PC-9 (cell line): Measurements from ENCODE around the gene IRAK4. TPM values are rescaled to one million over a fixed set of nuclear protein-coding genes. Genes with fewer than 3 reads are reported as not detected.

ENCODE experiments used
- BruUV-seq: library from RNA; stranded (reverse); fragments of 400-500 nt; replicated peaks from 2 replicates; lab custom pipeline; 2021; lab: Mats Ljungman, UMichigan
- CTCF ChIA-PET: fragments of 300-600 bp; sonication (Branson Sonifier 250); formaldehyde crosslinking; loops from one replicate; lab custom pipeline; 2022; ENCODE audit warnings: antibody characterized with exemption; lab: Charles Lee
- POLR2A ChIA-PET: fragments of 300-600 bp; sonication (Branson Sonifier 250); formaldehyde crosslinking; loops from one replicate; lab custom pipeline; 2022; ENCODE audit warnings: antibody characterized with exemption; ENCODE audit not compliant: unreplicated experiment; lab: Charles Lee
- DNase-seq, 2 experiments: peaks; one replicate each; pipeline versions ENCODE4 v3.0.0 to v3.0.0-alpha.2; 2015 to 2022; ENCODE audit warnings: mixed read lengths in 1 of 2
- H2AFZ ChIP-seq: fragments of 200-600 bp; sonication (generic); 2 replicates; pipeline ENCODE4 v1.8.1; 2017; ENCODE audit warnings: antibody characterized with exemption
- H3F3A ChIP-seq: fragments of 200-600 bp; sonication (generic); 2 replicates; pipeline ENCODE4 v1.8.1; 2017; ENCODE audit warnings: antibody characterized with exemption, mild to moderate bottlenecking, low read depth; ENCODE audit not compliant: insufficient read depth
- H3K27ac ChIP-seq: fragments of 200-600 bp; sonication (generic); 2 replicates; pipeline ENCODE4 v1.6.1; 2016; ENCODE audit warnings: mixed run types
- H3K27me3 ChIP-seq: fragments of 200-600 bp; sonication (generic); 2 replicates; pipeline ENCODE4 v1.6.1; 2016; ENCODE audit warnings: low read depth, mixed run types; ENCODE audit not compliant: insufficient read depth
- H3K36me3 ChIP-seq: fragments of 200-600 bp; sonication (generic); 2 replicates; pipeline ENCODE4 v1.6.1; 2016; ENCODE audit warnings: low read depth, mixed run types
- H3K4me1 ChIP-seq: fragments of 200-600 bp; sonication (generic); replicated peaks from 2 replicates; pipeline ENCODE4 v1.6.1; 2016; ENCODE audit warnings: mixed run types; ENCODE audit not compliant: insufficient read depth
- H3K4me2 ChIP-seq: fragments of 200-600 bp; sonication (generic); 2 replicates; pipeline ENCODE4 v1.6.1; 2017; ENCODE audit warnings: mixed run types
- H3K4me3 ChIP-seq: fragments of 200-600 bp; sonication (generic); 2 replicates; pipeline ENCODE4 v1.6.1; 2016; ENCODE audit warnings: mixed run types
- H3K79me2 ChIP-seq: fragments of 200-600 bp; sonication (generic); 2 replicates; pipeline ENCODE4 v1.6.1; 2017; ENCODE audit warnings: low read depth, mixed run types
- H3K9me2 ChIP-seq: fragments of 200-600 bp; sonication (generic); 2 replicates; pipeline ENCODE4 v1.8.1; 2017; ENCODE audit warnings: mild to moderate bottlenecking; ENCODE audit not compliant: insufficient read depth
- H3K9me3 ChIP-seq: fragments of 200-600 bp; sonication (generic); 2 replicates; pipeline ENCODE4 v1.8.1; 2016; ENCODE audit warnings: low read depth; ENCODE audit not compliant: insufficient read depth
- H4K20me1 ChIP-seq: fragments of 200-600 bp; sonication (generic); 2 replicates; pipeline ENCODE4 v1.8.1; 2017; ENCODE audit not compliant: insufficient read depth
- EZH2 ChIP-seq: fragments of 200-600 bp; sonication (generic); IDR thresholded peaks from 2 replicates; pipeline ENCODE4 v1.8.0; 2017; ENCODE audit warnings: antibody characterized with exemption, low read depth
- intact Hi-C: fragments of 100-400 bp; cut with micrococcal nuclease; formaldehyde crosslinking; loops from one replicate; pipeline ENCODE4 v1.10.0; 2022; ENCODE audit not compliant: unreplicated experiment
- total RNA-seq: library from RNA; stranded (reverse); gene quantifications from 2 replicates; pipeline ENCODE4 v1.2.3, GENCODE V29; 2021
- TF ChIP-seq, protein P1 (sequence below): fragments of 200-600 bp; sonication (generic); conservative IDR thresholded peaks from 2 replicates; pipeline ENCODE4 v1.6.1; 2017; ENCODE audit warnings: mixed run types, antibody characterized with exemption, mild to moderate bottlenecking, moderate library complexity

IRAK4 gene
- total RNA-seq, 1 experiment from 2014 or later: 10.1 TPM

DNA sequence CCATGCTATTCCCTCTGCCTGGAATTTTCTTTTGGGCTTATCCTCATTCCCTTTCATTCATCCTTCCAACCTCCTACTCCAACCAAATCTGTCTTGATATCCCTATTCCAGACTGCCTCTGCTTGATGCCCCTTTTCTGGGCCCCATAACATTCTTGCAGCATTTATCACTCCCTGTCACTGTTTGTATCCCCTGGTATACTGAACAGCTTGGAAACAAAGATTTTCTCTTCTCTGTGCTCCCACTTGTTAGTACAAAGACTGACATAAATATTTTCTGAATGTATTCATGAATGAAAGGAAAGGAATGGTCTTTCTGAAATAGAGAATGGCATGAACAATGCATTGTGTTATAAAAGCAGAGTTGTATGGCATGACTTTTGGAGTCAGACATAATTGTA lies 7.5 kb downstream of the IRAK4 start:
- Histone ChIP-seq H3K4me1 (peaks cover 13% of the 10 kb centered on the region), H3K27ac (no peak overlapping the region), H2AFZ (no peak overlapping the region), H4K20me1 (no peaks in the 10 kb centered on the region), H3F3A (no peaks in the 10 kb centered on the region), H3K27me3 (no peaks in the 10 kb centered on the region), H3K4me2 (no peak overlapping the region), H3K36me3 (no peaks in the 10 kb centered on the region), H3K9me3 (no peaks in the 10 kb centered on the region), H3K79me2 (no peaks in the 10 kb centered on the region), H3K4me3 (no peak overlapping the region), H3K9me2 (no peaks in the 10 kb centered on the region)
- CTCF ChIA-PET: no interaction called here
- no TSS peak for BruUV-seq
- no peak for DNase-seq
- POLR2A ChIA-PET: no interaction called here
- no peak for TF ChIP-seq EZH2
- TF ChIP-seq, protein P1, sequence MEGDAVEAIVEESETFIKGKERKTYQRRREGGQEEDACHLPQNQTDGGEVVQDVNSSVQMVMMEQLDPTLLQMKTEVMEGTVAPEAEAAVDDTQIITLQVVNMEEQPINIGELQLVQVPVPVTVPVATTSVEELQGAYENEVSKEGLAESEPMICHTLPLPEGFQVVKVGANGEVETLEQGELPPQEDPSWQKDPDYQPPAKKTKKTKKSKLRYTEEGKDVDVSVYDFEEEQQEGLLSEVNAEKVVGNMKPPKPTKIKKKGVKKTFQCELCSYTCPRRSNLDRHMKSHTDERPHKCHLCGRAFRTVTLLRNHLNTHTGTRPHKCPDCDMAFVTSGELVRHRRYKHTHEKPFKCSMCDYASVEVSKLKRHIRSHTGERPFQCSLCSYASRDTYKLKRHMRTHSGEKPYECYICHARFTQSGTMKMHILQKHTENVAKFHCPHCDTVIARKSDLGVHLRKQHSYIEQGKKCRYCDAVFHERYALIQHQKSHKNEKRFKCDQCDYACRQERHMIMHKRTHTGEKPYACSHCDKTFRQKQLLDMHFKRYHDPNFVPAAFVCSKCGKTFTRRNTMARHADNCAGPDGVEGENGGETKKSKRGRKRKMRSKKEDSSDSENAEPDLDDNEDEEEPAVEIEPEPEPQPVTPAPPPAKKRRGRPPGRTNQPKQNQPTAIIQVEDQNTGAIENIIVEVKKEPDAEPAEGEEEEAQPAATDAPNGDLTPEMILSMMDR: no peak
- intact Hi-C loops: no loop called here

DNA sequence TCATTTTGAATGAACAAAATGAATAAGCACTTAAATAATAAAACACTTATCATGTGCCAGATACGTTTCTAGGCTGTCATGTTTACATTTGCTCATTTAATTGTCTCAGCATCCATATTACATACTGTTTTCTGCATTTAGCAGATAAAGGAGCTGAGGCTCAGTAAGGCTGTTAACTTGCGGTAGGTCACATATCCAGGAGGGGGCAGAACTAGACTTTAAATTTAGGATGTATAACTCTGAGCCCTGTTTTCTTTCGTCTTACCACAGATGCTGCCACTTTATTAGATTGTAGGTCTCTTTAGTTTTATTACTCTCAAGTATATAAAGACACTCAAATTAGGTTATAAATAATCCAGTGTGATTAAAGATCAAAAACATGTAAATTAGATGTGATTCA lies 17.7 kb downstream of the IRAK4 start:
- POLR2A ChIA-PET: interaction anchor here (0.6 kb wide), 1 partner anchor 318 kb away, joined by 4 read pairs; no protein-coding TSS in a partner anchor
- Histone ChIP-seq H3K9me2 (no peaks in the 10 kb centered on the region), H2AFZ (no peak overlapping the region), H3K9me3 (no peaks in the 10 kb centered on the region), H3K27ac (no peak overlapping the region), H3K4me3 (no peak overlapping the region), H3K27me3 (no peaks in the 10 kb centered on the region), H3K36me3 (no peaks in the 10 kb centered on the region), H4K20me1 (no peaks in the 10 kb centered on the region), H3K4me2 (no peak overlapping the region), H3F3A (no peaks in the 10 kb centered on the region), H3K79me2 (no peaks in the 10 kb centered on the region), H3K4me1 (no peaks in the 10 kb centered on the region)
- TF ChIP-seq EZH2: no peak
- TF ChIP-seq, protein P1: peak; percentile 68
- BruUV-seq: no TSS peak
- intact Hi-C loops: loop anchor here (1.0 kb wide), 1 partner anchor 106 kb away; no protein-coding TSS in a partner anchor
- no peak for DNase-seq
- CTCF ChIA-PET: interaction anchor here (1.7 kb wide), 1 partner anchor 106 kb away, joined by 13 read pairs; no protein-coding TSS in a partner anchor

DNA sequence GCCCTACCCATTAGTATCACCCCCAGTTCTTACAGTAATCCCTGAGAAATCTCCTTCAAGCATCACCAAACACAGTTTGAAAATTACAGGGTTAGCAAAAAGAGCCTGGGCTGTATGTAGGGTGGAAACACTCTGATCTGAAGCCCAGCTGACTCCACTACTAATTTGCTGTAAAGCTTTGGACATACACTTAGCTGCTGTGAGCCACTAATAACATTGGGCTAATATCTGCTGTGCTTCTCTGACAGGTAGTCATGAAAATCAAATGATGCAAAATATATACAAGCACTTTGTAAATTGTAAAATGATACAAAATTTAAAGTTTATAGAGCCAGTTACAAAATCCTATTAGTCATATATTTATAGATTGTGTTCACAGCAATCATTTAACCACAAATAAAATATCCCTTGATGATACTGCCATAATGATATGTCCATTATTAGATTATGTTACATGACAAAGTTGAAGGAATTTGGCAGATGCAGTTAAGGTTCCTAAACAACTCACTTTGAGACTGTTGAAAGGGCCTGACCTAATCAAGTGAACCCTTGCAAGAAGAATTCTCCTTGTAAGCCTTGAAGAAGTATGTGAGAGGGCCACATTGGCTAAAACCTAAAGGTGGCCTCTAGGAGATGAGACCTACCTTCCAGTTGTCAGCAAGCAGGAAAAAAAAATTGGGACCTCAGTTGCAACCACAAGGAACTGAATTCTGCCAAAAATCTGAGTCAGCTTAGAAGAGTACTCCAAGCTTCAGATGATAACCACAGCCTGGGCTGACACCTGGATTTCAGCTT lies 28.3 kb downstream of the IRAK4 start:
- Histone ChIP-seq H2AFZ (no peak overlapping the region), H3K4me3 (no peak overlapping the region), H3K79me2 (no peaks in the 10 kb centered on the region), H3K4me2 (no peak overlapping the region), H3K9me2 (no peaks in the 10 kb centered on the region), H3K4me1 (no peaks in the 10 kb centered on the region), H3K9me3 (no peaks in the 10 kb centered on the region), H3K27me3 (no peaks in the 10 kb centered on the region), H3K27ac (no peak overlapping the region), H4K20me1 (no peaks in the 10 kb centered on the region), H3K36me3 (no peaks in the 10 kb centered on the region), H3F3A (no peaks in the 10 kb centered on the region)
- no TSS peak for BruUV-seq
- no peak for TF ChIP-seq EZH2
- TF ChIP-seq, protein P1: no peak
- ChIA-PET POLR2A (interaction anchor here (0.6 kb wide), 1 partner anchor 19 kb away, joined by 3 read pairs; the partner anchor contains the start of gene TWF1), CTCF (no interaction called here)
- intact Hi-C loops: no loop called here
- DNase-seq: peak in 1 of 2 experiments; percentile 44
